SK-N-MC (cell line): Measurements from ENCODE around the gene BPI.

ENCODE experiments used
- EZH2 ChIP-seq: fragments of 200-600 bp; sonication (generic); IDR thresholded peaks from one replicate; pipeline ENCODE4 v1.6.1; 2017; ENCODE audit warnings: antibody characterized with exemption
- FOXP2 ChIP-seq: optimal IDR thresholded peaks from 2 replicates; pipeline ENCODE3; 2011; ENCODE audit warnings: mild to moderate bottlenecking, moderate library complexity; ENCODE audit not compliant: insufficient read depth; ENCODE audit errors: extremely low read length, control extremely low read depth
- POLR2AphosphoS5 ChIP-seq: IDR thresholded peaks from 2 replicates; pipeline ENCODE4 v1.6.1; 2012; ENCODE audit warnings: mild to moderate bottlenecking, low read depth, low read length, borderline replicate concordance

- TF ChIP-seq EZH2 (no peak), POLR2AphosphoS5 (no peak), FOXP2 (no peak)
These were observed 65.4 kb downstream of the BPI start for GRCh38 chr20:38369389-38369788.
